ENCODE data around the gene CRHR1. TPM values are rescaled to one million over a fixed set of nuclear protein-coding genes. Genes with fewer than 3 reads are reported as not detected.

The CRHR1 gene
- polyA plus RNA-seq, 3 donors, result not detected

GRCh38 chr17:45819632-45820031 is 35.5 kb downstream of the CRHR1 start:
- no peaks in the 10 kb centered on the region for H3K79me2 ChIP-seq (ENCODE audit: insufficient read depth, low read length)
- Mint-ChIP-seq H3K4me1 (no peaks in the 10 kb centered on the region), H3K27ac (no peak overlapping the region), H3K27me3 (ENCODE audit: low read depth in 3 of 3) (peaks cover 9 to 14% (median 11%) of the 10 kb centered on the region in 3 donors), H3K9me3 (no peaks in the 10 kb centered on the region), H3K36me3 (no peaks in the 10 kb centered on the region), H3K4me3 (no peak overlapping the region)
- intact Hi-C loops (cut with micrococcal nuclease), result no loop called here
- TF ChIP-seq CTCF (IDR thresholded peaks at IDR 0.05), result no peak
- no peaks in the 10 kb centered on the region for H3K9me3 ChIP-seq (replicated peaks in 1 of 2; ENCODE audit: control insufficient read depth in 1 of 2, insufficient read depth in 1 of 2, low read length in 2 of 2)
- H3K4me3 ChIP-seq (replicated peaks in 1 of 3; ENCODE audit: low read depth in 2 of 3, low read length in 3 of 3), result no peak overlapping the region
- H3K27me3 ChIP-seq (ENCODE audit: control insufficient read depth in 2 of 2, insufficient read depth in 2 of 2, low read length in 2 of 2), result peaks cover 0 to 3% of the 10 kb centered on the region in 2 donors
- H2AFZ ChIP-seq (ENCODE audit: insufficient read depth, low read depth, low read length, poor library complexity, severe bottlenecking), result no peak overlapping the region
- H3K9ac ChIP-seq (ENCODE audit: insufficient read depth, low read length, poor library complexity, severe bottlenecking), result no peak overlapping the region
- no peak overlapping the region for H3K4me2 ChIP-seq (replicated peaks; ENCODE audit: extremely low read depth, low read length, poor library complexity, severe bottlenecking)
- WGBS (ENCODE audit: insufficient coverage), result 89% methylated on average over 4 of the region's 6 CpGs
- no peak overlapping the region for H3K27ac ChIP-seq (ENCODE audit: low read depth in 1 of 2, low read length in 2 of 2)
- no peak for DNase-seq
- no peaks in the 10 kb centered on the region for H3K36me3 ChIP-seq (replicated peaks in 1 of 2; ENCODE audit: control insufficient read depth in 1 of 2, insufficient read depth in 2 of 2, low read length in 2 of 2)
- H3K4me1 ChIP-seq (ENCODE audit: control insufficient read depth in 1 of 2, insufficient read depth in 2 of 2, low read length in 2 of 2), result no peaks in the 10 kb centered on the region
- no peaks in the 10 kb centered on the region for H4K20me1 ChIP-seq (ENCODE audit: insufficient read depth, low read length)

GRCh38 chr17:45820052-45820780 is 36.1 kb downstream of the CRHR1 start:
- no peak overlapping the region for H3K27ac ChIP-seq (ENCODE audit: low read depth in 1 of 2, low read length in 2 of 2)
- no peak overlapping the region for H3K4me2 ChIP-seq (replicated peaks; ENCODE audit: extremely low read depth, low read length, poor library complexity, severe bottlenecking)
- H3K79me2 ChIP-seq (ENCODE audit: insufficient read depth, low read length), result no peaks in the 10 kb centered on the region
- no peak overlapping the region for H2AFZ ChIP-seq (ENCODE audit: insufficient read depth, low read depth, low read length, poor library complexity, severe bottlenecking)
- no peak overlapping the region for H3K4me3 ChIP-seq (replicated peaks in 1 of 3; ENCODE audit: low read depth in 2 of 3, low read length in 3 of 3)
- no peak for TF ChIP-seq CTCF (IDR thresholded peaks at IDR 0.05)
- no peaks in the 10 kb centered on the region for H3K36me3 ChIP-seq (replicated peaks in 1 of 2; ENCODE audit: control insufficient read depth in 1 of 2, insufficient read depth in 2 of 2, low read length in 2 of 2)
- Mint-ChIP-seq H3K27me3 (ENCODE audit: low read depth in 3 of 3) (peaks cover 9 to 14% (median 11%) of the 10 kb centered on the region in 3 donors), H3K36me3 (no peaks in the 10 kb centered on the region), H3K4me3 (no peak overlapping the region), H3K27ac (no peak overlapping the region), H3K4me1 (no peaks in the 10 kb centered on the region), H3K9me3 (peaks cover 0 to 2% (median 0%) of the 10 kb centered on the region in 7 donors)
- no peaks in the 10 kb centered on the region for H4K20me1 ChIP-seq (ENCODE audit: insufficient read depth, low read length)
- H3K9me3 ChIP-seq (replicated peaks in 1 of 2; ENCODE audit: control insufficient read depth in 1 of 2, insufficient read depth in 1 of 2, low read length in 2 of 2), result no peaks in the 10 kb centered on the region
- DNase-seq, result no peak
- peaks cover 0 to 3% of the 10 kb centered on the region in 2 donors for H3K27me3 ChIP-seq (ENCODE audit: control insufficient read depth in 2 of 2, insufficient read depth in 2 of 2, low read length in 2 of 2)
- no peaks in the 10 kb centered on the region for H3K4me1 ChIP-seq (ENCODE audit: control insufficient read depth in 1 of 2, insufficient read depth in 2 of 2, low read length in 2 of 2)
- intact Hi-C loops (cut with micrococcal nuclease), result no loop called here
- H3K9ac ChIP-seq (ENCODE audit: insufficient read depth, low read length, poor library complexity, severe bottlenecking), result no peak overlapping the region
- 36% methylated on average over 4 of the region's 6 CpGs for WGBS (ENCODE audit: insufficient coverage)

Measured in CD14-positive monocyte (primary cell).